Measurements from ENCODE around the gene ZNF85.
A peak's percentile ranks its signal among the peaks of the same experiment; 100 is the strongest.
"Not testable (repeated sequence)": the region's sequence is repeated elsewhere in the genome, so short reads cannot be mapped to it uniquely, and the experiment has no call there.

The ZNF85 gene

DNA sequence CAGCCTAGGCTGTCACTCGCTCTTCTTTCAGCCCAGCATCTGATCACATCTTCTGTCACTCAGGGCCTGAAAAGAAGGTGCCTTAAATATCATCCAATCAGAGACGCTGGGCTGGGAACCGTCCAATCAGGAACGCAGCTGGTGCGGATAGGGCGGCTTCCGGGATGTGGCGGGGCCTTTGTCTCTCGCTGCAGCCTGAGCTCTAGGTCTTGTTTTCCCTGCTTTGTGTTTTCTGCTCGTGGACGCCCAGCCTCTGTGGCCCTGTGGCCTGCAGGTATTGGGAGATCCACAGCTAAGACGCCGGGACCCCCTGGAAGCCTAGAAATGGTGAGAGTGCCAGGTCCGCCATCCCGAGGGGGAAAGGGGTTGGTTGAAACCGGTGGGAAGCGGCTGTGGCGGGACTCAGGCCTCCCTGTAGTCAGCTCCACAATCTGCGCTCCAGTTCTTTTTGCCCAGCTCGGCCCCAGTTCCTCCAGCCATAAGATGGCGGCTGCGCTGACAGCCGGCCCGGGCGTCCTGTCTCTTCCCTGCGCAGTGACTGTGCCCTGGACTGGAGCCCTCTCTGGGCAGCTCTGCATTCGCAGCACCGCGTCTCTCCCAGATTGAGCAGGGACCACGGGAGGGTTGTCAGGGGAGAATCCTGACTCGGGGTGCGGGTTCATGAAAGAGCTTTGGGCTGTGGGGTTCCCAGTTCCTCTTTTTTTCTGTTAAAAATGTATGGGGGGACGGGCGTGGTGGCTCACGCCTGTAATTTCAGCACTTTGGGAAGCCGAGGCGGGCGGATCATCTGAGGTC, at the start of gene ZNF85:
Gene ZNF85, plus strand, starts transcription at position 175 of the 795 bp plus-strand sequence. Its CDS starts 150 bp downstream, at position 325.
- peak; percentile 91 for DNase-seq

DNA sequence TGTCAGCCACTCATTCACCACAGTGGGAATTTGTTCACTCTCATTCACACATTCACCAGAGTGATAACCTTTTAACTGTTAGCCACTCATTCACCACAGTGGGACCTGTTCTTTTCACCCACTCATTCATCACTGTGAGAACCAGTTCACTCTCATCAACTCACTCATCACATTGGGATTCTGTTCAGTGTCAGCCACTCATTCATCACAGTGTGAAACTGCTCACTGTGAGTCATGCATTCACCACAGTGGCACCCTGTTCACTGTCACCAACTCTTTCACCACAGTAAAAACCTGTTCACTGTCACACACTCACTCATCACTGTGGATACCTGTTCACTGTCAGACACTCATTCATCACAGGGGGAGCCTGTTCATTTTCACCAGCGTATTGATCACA, 43.5 kb upstream of the ZNF85 start:
- DNase-seq = no peak

DNA sequence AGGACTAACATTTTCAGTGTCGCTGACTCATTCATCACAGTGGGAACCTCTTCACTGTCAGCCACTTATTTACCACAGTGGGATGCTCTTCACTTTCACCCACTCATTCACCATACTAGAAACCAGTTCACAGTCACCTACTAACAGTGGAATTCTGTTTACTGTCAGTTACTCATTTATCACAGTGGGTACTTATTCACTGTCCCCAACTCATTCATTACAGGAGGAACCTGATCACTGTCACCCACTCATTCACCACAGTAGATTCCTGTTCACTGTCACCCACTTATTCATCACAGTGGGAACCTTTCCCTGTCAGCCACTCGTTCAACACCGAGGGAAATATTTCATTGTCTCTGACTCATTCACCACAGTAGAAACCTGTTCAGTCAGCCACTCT, 10.1 kb upstream of the ZNF85 start:
- DNase-seq = no peak

DNA sequence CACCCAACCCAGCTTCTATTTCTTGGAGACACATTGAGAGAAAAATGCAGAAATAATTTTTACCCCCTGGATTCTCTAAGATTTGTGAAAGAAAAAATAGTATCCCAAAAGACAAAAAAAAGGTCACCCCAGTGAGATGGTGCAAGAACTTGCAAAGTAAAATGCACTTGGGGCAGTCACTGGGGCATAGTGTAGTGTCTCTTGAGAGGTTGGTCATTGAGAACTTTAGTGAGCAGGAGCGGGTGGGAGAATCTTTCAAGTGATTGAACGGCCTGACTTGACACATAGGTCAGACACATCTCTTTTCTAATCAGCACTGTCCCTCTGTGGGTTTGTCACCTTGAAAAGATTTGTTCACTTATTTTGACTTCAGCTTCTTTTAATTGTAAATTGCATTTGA, 2.4 kb downstream of the ZNF85 start:
- no peak for DNase-seq

DNA sequence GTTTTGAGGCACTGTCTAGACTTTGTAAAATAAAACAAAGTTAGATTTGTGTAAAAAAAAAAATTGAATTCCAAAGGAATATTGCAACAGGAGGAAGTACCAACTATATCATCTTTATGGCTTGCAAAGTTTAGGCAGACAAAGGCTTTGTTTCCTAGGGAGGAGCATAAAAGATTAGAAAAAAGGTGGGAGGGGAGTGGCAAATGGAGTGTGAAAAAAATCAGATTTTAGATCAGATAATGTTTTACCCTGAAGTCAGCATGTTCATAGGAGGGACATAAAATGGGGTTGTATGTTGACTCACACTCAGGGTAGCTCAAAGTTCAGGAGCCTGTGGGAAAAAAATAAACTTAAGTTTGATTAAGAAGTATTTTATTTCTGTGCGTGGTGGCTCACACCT, 3.7 kb downstream of the ZNF85 start:
- DNase-seq = no peak

DNA sequence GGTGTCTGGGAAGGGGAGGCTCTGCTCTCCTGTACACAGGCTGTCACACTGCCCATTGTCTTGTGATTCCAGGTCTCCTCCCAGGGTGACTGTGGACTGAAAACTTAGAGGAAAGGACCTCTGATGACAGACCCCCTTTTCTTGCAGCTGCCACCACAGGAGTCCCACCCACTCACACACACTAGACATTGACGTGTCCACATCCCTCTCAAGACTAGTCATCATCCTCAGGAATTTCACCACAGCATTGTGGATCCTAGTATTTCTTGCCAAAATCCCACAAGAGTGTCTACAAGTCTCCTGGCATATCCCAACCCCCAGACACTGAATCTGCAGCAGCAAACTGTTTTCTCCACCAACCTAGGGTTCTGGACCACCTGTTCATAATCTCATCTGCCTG, 5.3 kb downstream of the ZNF85 start:
- no peak for DNase-seq

DNA sequence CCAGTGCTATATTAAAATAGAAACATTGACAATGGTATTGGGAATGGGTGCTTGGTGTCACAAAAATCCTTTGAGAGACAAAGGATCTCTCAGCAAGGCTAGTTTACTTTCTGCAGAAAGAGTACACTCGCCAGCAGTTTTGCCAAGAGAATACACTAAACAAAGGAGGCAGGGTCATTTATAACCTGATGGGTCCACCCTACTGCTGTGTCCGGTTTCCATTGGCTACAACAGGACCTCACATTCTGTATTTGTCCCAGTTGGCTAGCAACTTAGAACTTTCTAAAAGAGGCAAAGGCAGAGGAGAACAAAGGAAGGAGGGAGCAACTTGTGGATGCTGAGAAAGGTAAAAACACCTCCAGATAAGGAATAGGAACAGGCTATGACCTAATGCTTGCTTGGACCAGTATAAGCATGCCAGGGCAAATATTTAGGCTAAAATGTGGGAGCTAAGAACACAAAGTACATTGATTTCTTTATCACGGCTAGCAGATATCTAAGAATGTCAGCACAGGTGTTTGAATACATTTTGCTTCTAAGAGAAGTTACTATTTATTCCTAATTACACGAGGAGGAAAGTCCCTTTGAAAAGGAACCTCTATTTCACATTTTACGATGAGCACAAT, 13.4 kb downstream of the ZNF85 start:
- not testable (repeated sequence) for DNase-seq

DNA sequence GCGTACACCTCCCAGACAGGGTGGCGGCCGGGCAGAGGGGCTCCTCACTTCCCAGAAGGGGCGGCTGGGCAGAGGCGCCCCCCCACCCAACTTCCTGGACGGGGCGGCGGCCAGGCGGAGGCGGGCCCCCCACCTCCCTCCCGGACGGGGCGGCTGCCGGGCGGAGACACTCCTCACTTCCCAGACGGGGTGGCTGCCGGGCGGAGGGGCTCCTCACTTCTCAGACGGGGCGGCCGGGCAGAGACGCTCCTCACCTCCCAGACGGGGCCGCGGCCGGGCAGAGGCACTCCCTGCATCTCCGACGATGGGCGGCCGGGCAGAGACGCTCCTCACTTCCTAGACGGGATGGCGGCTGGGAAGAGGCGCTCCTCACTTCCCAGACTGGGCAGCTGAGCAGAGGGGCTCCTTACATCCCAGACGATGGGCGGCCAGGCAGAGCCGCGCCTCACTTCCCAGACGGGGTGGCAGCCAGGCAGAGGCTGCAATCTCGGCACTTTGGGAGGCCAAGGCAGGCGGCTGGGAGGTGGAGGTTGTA, 29.6 kb downstream of the ZNF85 start:
- DNase-seq = not testable (repeated sequence)

DNA sequence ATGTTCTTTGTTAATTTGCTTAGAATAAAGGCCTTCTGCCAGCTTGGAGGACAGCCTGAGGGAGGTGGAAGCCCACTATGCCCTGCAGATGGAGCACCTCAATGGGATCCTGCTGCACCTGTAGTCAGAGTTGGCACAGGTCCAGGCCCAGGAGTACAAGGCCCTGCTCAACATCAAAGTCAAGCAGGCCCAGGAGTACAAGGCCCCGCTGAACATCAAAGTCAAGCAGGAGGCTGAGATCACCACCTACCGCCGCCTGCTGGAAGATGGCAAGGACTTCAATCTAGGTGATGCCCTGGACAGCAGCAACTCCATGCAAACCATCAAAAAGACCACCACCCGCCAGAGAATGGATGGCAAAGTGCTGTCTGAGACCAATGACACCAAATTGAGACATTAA, 41.7 kb downstream of the ZNF85 start:
- no peak for DNase-seq

DNA sequence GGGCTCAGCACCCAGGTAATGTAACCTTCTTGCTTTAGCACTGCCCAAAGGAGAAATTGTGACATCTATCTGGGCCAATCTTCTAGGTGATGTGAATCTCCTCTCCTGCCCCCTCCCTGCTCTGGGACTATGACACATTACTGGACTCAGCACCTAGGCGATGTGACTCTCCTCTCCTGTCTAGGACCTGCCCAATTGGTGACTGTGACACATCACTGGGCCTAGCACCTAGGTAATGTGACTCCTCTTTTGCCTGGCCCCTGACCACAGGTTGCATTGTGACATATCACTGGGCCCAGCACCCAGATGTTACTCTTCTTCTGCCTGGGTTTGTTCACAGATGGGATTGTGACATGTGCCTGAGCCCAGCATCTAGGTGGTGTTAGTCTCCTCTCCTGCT, 45.0 kb downstream of the ZNF85 start:
- no peak for DNase-seq

DNA sequence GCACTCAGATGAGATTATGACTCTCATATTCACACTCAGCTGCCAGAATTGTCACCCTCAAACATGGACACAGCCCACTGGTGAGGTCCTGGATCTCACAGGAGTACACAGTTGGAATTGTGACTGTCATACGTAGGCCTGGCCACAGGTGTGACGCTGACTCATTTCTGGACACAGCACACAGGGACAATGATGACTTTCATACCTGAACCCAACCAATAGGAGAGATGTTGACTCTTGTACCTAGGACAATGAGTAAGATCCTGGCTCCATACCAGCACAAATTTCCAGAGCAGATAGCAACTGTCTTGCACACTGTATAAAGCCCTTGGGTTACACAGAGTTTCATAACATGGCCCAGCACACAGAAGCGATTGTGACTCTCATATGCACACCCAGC, 46.4 kb downstream of the ZNF85 start:
- DNase-seq = no peak

DNA sequence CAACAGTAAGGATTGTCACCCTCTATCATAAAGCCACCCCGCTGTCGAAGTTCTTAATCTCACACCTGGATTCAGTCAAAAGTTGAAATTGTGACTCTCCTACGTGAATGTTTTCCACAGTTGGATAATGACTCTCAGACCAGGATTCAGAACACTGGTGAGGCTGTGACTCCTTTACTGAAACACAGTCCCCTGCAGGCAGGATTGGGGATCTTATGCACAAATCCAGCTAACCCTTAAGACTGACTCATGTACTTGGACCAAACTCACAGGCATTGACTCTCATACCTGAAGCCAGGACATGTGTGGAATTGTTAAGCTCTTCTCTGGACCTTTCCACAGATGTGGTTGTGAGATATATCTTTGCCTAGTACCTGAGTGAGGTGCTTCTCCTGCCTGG, 46.8 kb downstream of the ZNF85 start:
- no peak for DNase-seq

DNA sequence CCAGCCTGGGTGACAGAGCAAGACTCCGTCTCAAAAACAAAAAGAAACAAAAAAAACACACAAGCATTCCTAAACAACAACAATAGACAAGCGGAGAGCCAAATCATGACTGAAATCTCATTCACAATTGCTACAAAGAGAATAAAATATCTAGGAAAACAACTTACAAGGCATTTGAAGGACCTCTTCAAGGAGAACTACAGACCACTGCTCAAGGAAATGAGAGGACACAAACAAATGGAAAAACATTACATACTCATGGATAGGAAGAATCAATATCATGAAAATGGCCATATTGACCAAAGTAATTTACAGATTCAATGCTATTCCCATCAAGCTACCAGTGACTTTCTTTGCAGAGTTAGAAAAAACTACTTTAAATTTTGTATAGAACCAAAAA, 69.7 kb downstream of the ZNF85 start:
- not testable (repeated sequence) for DNase-seq

DNA sequence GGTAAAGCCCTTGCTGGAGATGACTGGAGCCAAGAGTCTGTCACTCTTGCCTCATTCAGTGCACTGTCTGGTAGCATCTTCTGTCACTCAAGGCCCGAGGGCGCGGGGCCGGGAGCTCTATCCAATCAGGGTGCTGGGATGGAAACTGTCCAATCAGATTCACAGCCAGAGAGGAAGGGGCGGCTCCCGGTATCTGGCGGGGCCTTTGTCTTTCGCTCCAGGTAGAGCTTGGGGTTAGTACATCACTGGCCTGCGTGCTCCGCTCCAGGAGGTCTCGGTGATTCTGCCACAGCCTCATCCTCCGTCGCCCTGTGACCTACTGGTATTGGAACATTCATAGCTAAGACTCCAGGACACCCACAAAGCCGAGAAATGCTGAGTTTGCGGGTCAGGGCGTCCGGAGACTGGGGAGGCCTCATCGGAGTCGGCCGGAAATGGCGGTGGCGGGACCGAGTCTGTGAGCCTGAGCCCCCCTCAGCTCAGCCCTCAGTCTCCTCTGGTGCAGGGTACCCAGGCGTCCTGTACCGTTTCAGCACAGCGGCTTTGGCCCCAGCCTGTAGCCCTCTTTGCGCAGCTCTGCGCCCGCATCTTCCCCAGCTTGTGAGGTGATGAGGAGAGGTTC, 76.8 kb downstream of the ZNF85 start:
- peak; percentile 88 for DNase-seq

Measured in activated naive CD4-positive, alpha-beta T cell treated with Interleukin-2 at 50 U/mL for 16 hours (primary cell).